H9 (cell line): Measurements from ENCODE around the gene LARGE1. TPM values are rescaled to one million over a fixed set of nuclear protein-coding genes. Genes with fewer than 3 reads are reported as not detected.

Experiments
- DNase-seq: peaks from one replicate; pipeline ENCODE4 v3.0.0-alpha.2; 2017
- H2AFZ ChIP-seq: one replicate; pipeline ENCODE4 v1.6.1; 2013; ENCODE audit warnings: mild to moderate bottlenecking, low read length, control low read depth, moderate library complexity
- H2AK5ac ChIP-seq: 2 replicates; pipeline ENCODE4 v1.6.1; 2013; ENCODE audit warnings: low read length, control low read depth, mixed read lengths; ENCODE audit not compliant: insufficient read length
- H2BK120ac ChIP-seq: one replicate; pipeline ENCODE4 v1.6.1; 2013; ENCODE audit warnings: low read depth, mild to moderate bottlenecking, low read length, control low read depth, inconsistent platforms; ENCODE audit not compliant: poor library complexity, severe bottlenecking
- H2BK12ac ChIP-seq: 2 replicates; pipeline ENCODE4 v1.6.1; 2013; ENCODE audit warnings: low read length, control low read depth, mixed read lengths, low read depth; ENCODE audit not compliant: insufficient read length
- H2BK15ac ChIP-seq: 2 replicates; pipeline ENCODE4 v1.6.1; 2013; ENCODE audit warnings: low read depth, low read length, control low read depth
- H2BK20ac ChIP-seq: one replicate; pipeline ENCODE4 v1.6.1; 2013; ENCODE audit warnings: low read depth, mild to moderate bottlenecking, low read length, control low read depth, inconsistent platforms; ENCODE audit not compliant: poor library complexity, severe bottlenecking
- H2BK5ac ChIP-seq: 2 replicates; pipeline ENCODE4 v1.6.1; 2013; ENCODE audit warnings: low read length, control low read depth, mixed read lengths; ENCODE audit not compliant: insufficient read length
- H3K14ac ChIP-seq: 2 replicates; pipeline ENCODE4 v1.6.1; 2013; ENCODE audit warnings: low read length, control low read depth; ENCODE audit not compliant: insufficient read depth
- H3K18ac ChIP-seq: 2 replicates; pipeline ENCODE4 v1.6.1; 2013; ENCODE audit warnings: low read depth, mild to moderate bottlenecking, mixed read lengths, low read length, control low read depth; ENCODE audit not compliant: insufficient read length
- H3K23ac ChIP-seq: 2 replicates; pipeline ENCODE4 v1.6.1; 2013; ENCODE audit warnings: low read length, control low read depth, mixed read lengths, low read depth; ENCODE audit not compliant: insufficient read length
- H3K23me2 ChIP-seq: 2 replicates; pipeline ENCODE4 v1.6.1; 2013; ENCODE audit warnings: low read depth, mild to moderate bottlenecking, mixed read lengths, low read length, control low read depth; ENCODE audit not compliant: insufficient read length, poor library complexity, severe bottlenecking
- H3K27ac ChIP-seq: 2 replicates; pipeline ENCODE4 v1.5.1; 2013; ENCODE audit warnings: low read length, control low read depth, mixed read lengths, low read depth; ENCODE audit not compliant: insufficient read length
- H3K27me3 ChIP-seq: 2 replicates; pipeline ENCODE4 v1.6.1; 2013; ENCODE audit warnings: low read length, control low read depth, inconsistent platforms; ENCODE audit not compliant: insufficient read depth
- H3K4ac ChIP-seq: 2 replicates; pipeline ENCODE4 v1.6.1; 2013; ENCODE audit warnings: low read depth, mild to moderate bottlenecking, control low read depth, inconsistent platforms, low read length, moderate library complexity
- H3K4me1 ChIP-seq: 2 replicates; pipeline ENCODE4 v1.6.1; 2013; ENCODE audit warnings: low read length, control low read depth, inconsistent platforms; ENCODE audit not compliant: insufficient read depth
- H3K4me2 ChIP-seq: 2 replicates; pipeline ENCODE4 v1.6.1; 2013; ENCODE audit warnings: low read length, control low read depth, mixed read lengths; ENCODE audit not compliant: insufficient read length, insufficient read depth
- H3K56ac ChIP-seq: 2 replicates; pipeline ENCODE4 v1.6.1; 2013; ENCODE audit warnings: low read depth, mild to moderate bottlenecking, mixed read lengths, low read length, control low read depth; ENCODE audit not compliant: insufficient read length
- H3K79me1 ChIP-seq: 2 replicates; pipeline ENCODE4 v1.6.1; 2013; ENCODE audit warnings: low read depth, mild to moderate bottlenecking, moderate library complexity, low read length, control low read depth, inconsistent platforms; ENCODE audit not compliant: insufficient read depth, poor library complexity, severe bottlenecking
- H3K79me2 ChIP-seq: 2 replicates; pipeline ENCODE4 v1.6.1; 2013; ENCODE audit warnings: low read length, control low read depth, inconsistent platforms; ENCODE audit not compliant: insufficient read depth
- H3K9ac ChIP-seq: 2 replicates; pipeline ENCODE4 v1.6.1; 2013; ENCODE audit warnings: low read length, control low read depth, mixed read lengths; ENCODE audit not compliant: insufficient read length; ENCODE audit errors: extremely low read depth
- H3K9me3 ChIP-seq: one replicate; pipeline ENCODE4 v1.6.1; 2013; ENCODE audit warnings: low read depth, low read length, inconsistent platforms; ENCODE audit not compliant: control insufficient read depth
- H3T11ph ChIP-seq: one replicate; pipeline ENCODE4 v1.6.1; 2013; ENCODE audit warnings: mild to moderate bottlenecking, low read length, control low read depth, inconsistent platforms
- H4K20me1 ChIP-seq: one replicate; pipeline ENCODE4 v1.6.1; 2013; ENCODE audit not compliant: control insufficient read depth, insufficient read length, insufficient read depth
- H4K5ac ChIP-seq: 2 replicates; pipeline ENCODE4 v1.6.1; 2013; ENCODE audit warnings: low read depth, mild to moderate bottlenecking, mixed read lengths, low read length, control low read depth; ENCODE audit not compliant: insufficient read length
- H4K8ac ChIP-seq: replicated peaks from 2 replicates; pipeline ENCODE4 v1.6.1; 2013; ENCODE audit warnings: low read length, control low read depth, mixed read lengths, low read depth; ENCODE audit not compliant: insufficient read length
- H4K91ac ChIP-seq: 2 replicates; pipeline ENCODE4 v1.6.1; 2013; ENCODE audit warnings: low read depth, mild to moderate bottlenecking, moderate library complexity, mixed read lengths, low read length, control low read depth; ENCODE audit not compliant: insufficient read length
- H3K27ac Mint-ChIP-seq, 3 experiments: 2 replicates in 2 of 3; 3 replicates in 1 of 3; pipeline ENCODE4 v1.8.0; 2020 to 2021; ENCODE audit warnings: mixed read lengths in 3 of 3, mild to moderate bottlenecking in 1 of 3, moderate library complexity in 1 of 3
- H3K27me3 Mint-ChIP-seq: 2 replicates; pipeline ENCODE4 v1.8.0; 2021; ENCODE audit warnings: low read depth, mild to moderate bottlenecking, moderate library complexity, mixed read lengths
- H3K36me3 Mint-ChIP-seq, 3 experiments: 2 replicates in 2 of 3; 3 replicates in 1 of 3; pipeline ENCODE4 v1.8.0; 2020 to 2021; ENCODE audit warnings: low read depth in 3 of 3, mixed read lengths in 3 of 3; ENCODE audit not compliant: insufficient read depth in 1 of 3
- H3K4me1 Mint-ChIP-seq, 2 experiments: 2 replicates each; pipeline ENCODE4 v1.8.0; 2020; ENCODE audit warnings: mixed read lengths in 2 of 2
- H3K4me3 Mint-ChIP-seq, 2 experiments: 2 replicates in 1 of 2; 3 replicates in 1 of 2; pipeline ENCODE4 v1.8.0; 2020 to 2021; ENCODE audit warnings: mild to moderate bottlenecking in 2 of 2, mixed read lengths in 2 of 2, moderate library complexity in 1 of 2
- H3K9me3 Mint-ChIP-seq, 2 experiments: 2 replicates in 1 of 2; 3 replicates in 1 of 2; pipeline ENCODE4 v1.8.0; 2020; ENCODE audit warnings: mild to moderate bottlenecking in 2 of 2, mixed read lengths in 2 of 2, moderate library complexity in 1 of 2
- CTCF ChIP-seq: fragments of 200-600 bp; sonication (generic); conservative IDR thresholded peaks from 3 replicates; pipeline ENCODE4 v1.8.0; 2021; ENCODE audit warnings: antibody characterized with exemption, mild to moderate bottlenecking
- WGBS: extraction: QIAGEN DNeasy Blood & Tissue Kit; methylation state at CpG from one replicate; pipeline ENCODE4 v1.1.7; 2013; ENCODE audit warnings: missing lambda C conversion rate, low lambda C conversion rate, mixed read lengths; ENCODE audit not compliant: insufficient read length; ENCODE audit errors: extremely low coverage; 5-methylcytosine and 5-hydroxymethylcytosine counted together
- total RNA-seq: library from RNA; stranded (reverse); gene quantifications from 2 replicates; pipeline ENCODE4 v1.2.1, GENCODE V29; 2021

LARGE1 gene
- total RNA-seq, 1 experiment from 2014 or later = 43.5 TPM

GRCh38 chr22:33842421-33843094 is 77.7 kb downstream of the LARGE1 start:
- H3K4me1 ChIP-seq = peaks cover 27% of the 10 kb centered on the region
- TF ChIP-seq CTCF = no peak

More at GRCh38 chr22:33842421-33843094, 77.7 kb downstream of the LARGE1 start:
- Histone ChIP-seq H3T11ph (no peak overlapping the region), H3K79me2 (peaks cover 37% of the 10 kb centered on the region), H2BK12ac (no peak overlapping the region), H3K79me1 (peaks cover 7% of the 10 kb centered on the region), H2BK5ac (no peak overlapping the region), H4K20me1 (no peaks in the 10 kb centered on the region), H3K18ac (no peak overlapping the region), H4K5ac (no peak overlapping the region), H2BK15ac (no peak overlapping the region), H3K23ac (no peak overlapping the region), H2BK20ac (no peak overlapping the region), H3K9me3 (no peaks in the 10 kb centered on the region), H3K27me3 (no peaks in the 10 kb centered on the region), H3K23me2 (no peaks in the 10 kb centered on the region), H4K91ac (no peak overlapping the region), H3K27ac (no peak overlapping the region), H2AK5ac (peak overlapping the region; percentile 7), H3K9ac (no peak overlapping the region), H3K4ac (no peak overlapping the region), H3K56ac (no peak overlapping the region), H2AFZ (no peak overlapping the region), H4K8ac (no peak overlapping the region), H2BK120ac (no peak overlapping the region), H3K14ac (no peak overlapping the region), H3K4me2 (no peak overlapping the region)
- whole genome bisulfite sequencing = no CpG with 5 or more reads among the region's 6 CpGs
- H3K36me3 Mint-ChIP-seq = peaks cover 3 to 8% (median 3%) of the 10 kb centered on the region in 3 experiments; a peak in 4 of 7 replicates
- no peak for DNase-seq
- no peaks in the 10 kb centered on the region for H3K9me3 Mint-ChIP-seq
- peak overlapping the region; percentile 25 to 93 (median 93); a peak in 6 of 7 replicates for H3K27ac Mint-ChIP-seq
- H3K4me1 Mint-ChIP-seq = peaks cover 74 to 80% of the 10 kb centered on the region in 2 experiments
- H3K27me3 Mint-ChIP-seq = no peaks in the 10 kb centered on the region
- no peak overlapping the region for H3K4me3 Mint-ChIP-seq
